ENCODE results near the gene KRTAP5-5.
"Not testable (repeated sequence)": the region's sequence is repeated elsewhere in the genome, so short reads cannot be mapped to it uniquely, and the experiment has no call there.

The KRTAP5-5 gene

GRCh38 chr11:1642288-1643145 is 12.9 kb downstream of the KRTAP5-5 start:
- peaks cover 20% of the 10 kb centered on the region; the same call in 1 of the 2 replicates for H3K27me3 ChIP-seq (ENCODE audit: insufficient read depth, low read length)
- H3K4me1 ChIP-seq (ENCODE audit: control insufficient read depth, insufficient read depth, low read length, unreplicated experiment): no peaks in the 10 kb centered on the region
- H3K36me3 ChIP-seq (ENCODE audit: insufficient read depth, low read length): no peaks in the 10 kb centered on the region
- no peak overlapping the region for H3K27ac ChIP-seq (ENCODE audit: low read depth, low read length)
- no peak overlapping the region for H3K4me3 ChIP-seq (ENCODE audit: low read depth, low read length)
- no peaks in the 10 kb centered on the region for H3K79me2 ChIP-seq (ENCODE audit: control insufficient read depth, insufficient read depth, low read length, unreplicated experiment)
- no peak overlapping the region for H2AFZ ChIP-seq (ENCODE audit: low read length, unreplicated experiment)

- H3K4me3 ChIP-seq (ENCODE audit: low read depth, low read length): no peak overlapping the region
- H3K27ac ChIP-seq (ENCODE audit: low read depth, low read length): no peak overlapping the region
- peaks cover 17% of the 10 kb centered on the region; the same call in 1 of the 2 replicates for H3K27me3 ChIP-seq (ENCODE audit: insufficient read depth, low read length)
- H3K4me1 ChIP-seq (ENCODE audit: control insufficient read depth, insufficient read depth, low read length, unreplicated experiment): no peaks in the 10 kb centered on the region
- no peak overlapping the region for H2AFZ ChIP-seq (ENCODE audit: low read length, unreplicated experiment)
- H3K36me3 ChIP-seq (ENCODE audit: insufficient read depth, low read length): no peaks in the 10 kb centered on the region
- H3K79me2 ChIP-seq (ENCODE audit: control insufficient read depth, insufficient read depth, low read length, unreplicated experiment): no peaks in the 10 kb centered on the region
These were observed 13.6 kb downstream of the KRTAP5-5 start for GRCh38 chr11:1643146-1643690.

GRCh38 chr11:1644601-1645356 is 15.2 kb downstream of the KRTAP5-5 start:
- peaks cover 6% of the 10 kb centered on the region; the same call in 1 of the 2 replicates for H3K27me3 ChIP-seq (ENCODE audit: insufficient read depth, low read length)
- H3K36me3 ChIP-seq (ENCODE audit: insufficient read depth, low read length): no peaks in the 10 kb centered on the region
- no peak overlapping the region for H2AFZ ChIP-seq (ENCODE audit: low read length, unreplicated experiment)
- H3K4me1 ChIP-seq (ENCODE audit: control insufficient read depth, insufficient read depth, low read length, unreplicated experiment): no peaks in the 10 kb centered on the region
- H3K27ac ChIP-seq (ENCODE audit: low read depth, low read length): no peak overlapping the region
- H3K4me3 ChIP-seq (ENCODE audit: low read depth, low read length): no peak overlapping the region
- no peaks in the 10 kb centered on the region for H3K79me2 ChIP-seq (ENCODE audit: control insufficient read depth, insufficient read depth, low read length, unreplicated experiment)

GRCh38 chr11:1645357-1645821 is 15.8 kb downstream of the KRTAP5-5 start:
- Histone ChIP-seq H3K27ac (ENCODE audit: low read depth, low read length) (no peak overlapping the region), H3K4me1 (ENCODE audit: control insufficient read depth, insufficient read depth, low read length, unreplicated experiment) (no peaks in the 10 kb centered on the region), H3K4me3 (ENCODE audit: low read depth, low read length) (no peak overlapping the region), H3K79me2 (ENCODE audit: control insufficient read depth, insufficient read depth, low read length, unreplicated experiment) (no peaks in the 10 kb centered on the region), H2AFZ (ENCODE audit: low read length, unreplicated experiment) (no peak overlapping the region), H3K27me3 (ENCODE audit: insufficient read depth, low read length) (0 out of 2 replicates have a peak, but pooled peaks cover 5% of the 10 kb centered on the region), H3K36me3 (ENCODE audit: insufficient read depth, low read length) (no peaks in the 10 kb centered on the region)

GRCh38 chr11:1646540-1646939 is 17.0 kb downstream of the KRTAP5-5 start:
- H3K79me2 ChIP-seq (ENCODE audit: control insufficient read depth, insufficient read depth, low read length, unreplicated experiment); H2AFZ ChIP-seq (ENCODE audit: low read length, unreplicated experiment); H3K27ac ChIP-seq (ENCODE audit: low read depth, low read length); H3K36me3 ChIP-seq (ENCODE audit: insufficient read depth, low read length); H3K4me3 ChIP-seq (ENCODE audit: low read depth, low read length); H3K4me1 ChIP-seq (ENCODE audit: control insufficient read depth, insufficient read depth, low read length, unreplicated experiment): not testable (repeated sequence)
- H3K27me3 ChIP-seq (ENCODE audit: insufficient read depth, low read length): peaks cover 11% of the 10 kb centered on the region; the same call in 1 of the 2 replicates

- peaks cover 21% of the 10 kb centered on the region; the same call in 1 of the 2 replicates for H3K27me3 ChIP-seq (ENCODE audit: insufficient read depth, low read length)
- no peaks in the 10 kb centered on the region for H3K79me2 ChIP-seq (ENCODE audit: control insufficient read depth, insufficient read depth, low read length, unreplicated experiment)
- H3K4me3 ChIP-seq (ENCODE audit: low read depth, low read length): no peak overlapping the region
- no peaks in the 10 kb centered on the region for H3K36me3 ChIP-seq (ENCODE audit: insufficient read depth, low read length)
- no peak overlapping the region for H3K27ac ChIP-seq (ENCODE audit: low read depth, low read length)
- no peak overlapping the region for H2AFZ ChIP-seq (ENCODE audit: low read length, unreplicated experiment)
- no peaks in the 10 kb centered on the region for H3K4me1 ChIP-seq (ENCODE audit: control insufficient read depth, insufficient read depth, low read length, unreplicated experiment)
These were observed 18.5 kb downstream of the KRTAP5-5 start for GRCh38 chr11:1647901-1648652.

- Histone ChIP-seq H2AFZ (ENCODE audit: low read length, unreplicated experiment) (no peak overlapping the region), H3K4me3 (ENCODE audit: low read depth, low read length) (no peak overlapping the region), H3K27me3 (ENCODE audit: insufficient read depth, low read length) (peaks cover 21% of the 10 kb centered on the region; the same call in 1 of the 2 replicates), H3K79me2 (ENCODE audit: control insufficient read depth, insufficient read depth, low read length, unreplicated experiment) (no peaks in the 10 kb centered on the region), H3K27ac (ENCODE audit: low read depth, low read length) (no peak overlapping the region), H3K4me1 (ENCODE audit: control insufficient read depth, insufficient read depth, low read length, unreplicated experiment) (no peaks in the 10 kb centered on the region), H3K36me3 (ENCODE audit: insufficient read depth, low read length) (no peaks in the 10 kb centered on the region)
These were observed 19.3 kb downstream of the KRTAP5-5 start for GRCh38 chr11:1648653-1649420.

- H3K27ac ChIP-seq (ENCODE audit: low read depth, low read length): no peak overlapping the region
- peaks cover 16% of the 10 kb centered on the region for H3K27me3 ChIP-seq (ENCODE audit: insufficient read depth, low read length)
- no peaks in the 10 kb centered on the region for H3K36me3 ChIP-seq (ENCODE audit: insufficient read depth, low read length)
- H3K4me1 ChIP-seq (ENCODE audit: control insufficient read depth, insufficient read depth, low read length, unreplicated experiment): no peaks in the 10 kb centered on the region
- H3K79me2 ChIP-seq (ENCODE audit: control insufficient read depth, insufficient read depth, low read length, unreplicated experiment): no peaks in the 10 kb centered on the region
- H3K4me3 ChIP-seq (ENCODE audit: low read depth, low read length): no peak overlapping the region
- no peak overlapping the region for H2AFZ ChIP-seq (ENCODE audit: low read length, unreplicated experiment)
These were observed 20.7 kb downstream of the KRTAP5-5 start for GRCh38 chr11:1650034-1650917.

GRCh38 chr11:1650918-1651262 is 21.3 kb downstream of the KRTAP5-5 start:
- H2AFZ ChIP-seq (ENCODE audit: low read length, unreplicated experiment): no peak overlapping the region
- H3K4me1 ChIP-seq (ENCODE audit: control insufficient read depth, insufficient read depth, low read length, unreplicated experiment): no peaks in the 10 kb centered on the region
- H3K79me2 ChIP-seq (ENCODE audit: control insufficient read depth, insufficient read depth, low read length, unreplicated experiment): no peaks in the 10 kb centered on the region
- no peak overlapping the region for H3K27ac ChIP-seq (ENCODE audit: low read depth, low read length)
- H3K27me3 ChIP-seq (ENCODE audit: insufficient read depth, low read length): peaks cover 20% of the 10 kb centered on the region
- no peaks in the 10 kb centered on the region for H3K36me3 ChIP-seq (ENCODE audit: insufficient read depth, low read length)
- no peak overlapping the region for H3K4me3 ChIP-seq (ENCODE audit: low read depth, low read length)
